GM12873 (cell line): Measurements from ENCODE around the gene ERGIC1.

Experiments used
- CTCF ChIP-seq: IDR thresholded peaks from 2 replicates; pipeline ENCODE4 v1.5.1; 2012; ENCODE audit warnings: low read depth, mild to moderate bottlenecking, moderate library complexity, low read length, control low read depth; ENCODE audit not compliant: insufficient read depth; ENCODE audit errors: missing control alignments

ERGIC1 gene

DNA sequence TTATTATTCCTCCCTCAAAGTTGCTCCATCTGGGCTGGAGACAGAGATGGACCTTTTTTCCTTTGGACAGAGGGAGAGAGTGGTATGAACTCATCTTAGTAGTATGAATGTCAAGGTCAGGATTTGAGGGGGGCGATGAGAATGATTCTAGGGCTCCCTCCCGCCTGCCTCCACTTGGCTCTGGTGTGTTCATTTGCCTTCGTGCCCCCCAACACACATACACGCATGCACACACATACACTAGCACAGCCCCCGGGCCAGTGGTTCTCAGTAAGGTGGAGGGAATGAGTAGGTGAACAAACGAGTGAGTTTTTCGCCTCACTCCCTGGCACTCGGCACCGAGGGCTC, 44.5 kb downstream of the ERGIC1 start:
- TF ChIP-seq CTCF, result no peak

DNA sequence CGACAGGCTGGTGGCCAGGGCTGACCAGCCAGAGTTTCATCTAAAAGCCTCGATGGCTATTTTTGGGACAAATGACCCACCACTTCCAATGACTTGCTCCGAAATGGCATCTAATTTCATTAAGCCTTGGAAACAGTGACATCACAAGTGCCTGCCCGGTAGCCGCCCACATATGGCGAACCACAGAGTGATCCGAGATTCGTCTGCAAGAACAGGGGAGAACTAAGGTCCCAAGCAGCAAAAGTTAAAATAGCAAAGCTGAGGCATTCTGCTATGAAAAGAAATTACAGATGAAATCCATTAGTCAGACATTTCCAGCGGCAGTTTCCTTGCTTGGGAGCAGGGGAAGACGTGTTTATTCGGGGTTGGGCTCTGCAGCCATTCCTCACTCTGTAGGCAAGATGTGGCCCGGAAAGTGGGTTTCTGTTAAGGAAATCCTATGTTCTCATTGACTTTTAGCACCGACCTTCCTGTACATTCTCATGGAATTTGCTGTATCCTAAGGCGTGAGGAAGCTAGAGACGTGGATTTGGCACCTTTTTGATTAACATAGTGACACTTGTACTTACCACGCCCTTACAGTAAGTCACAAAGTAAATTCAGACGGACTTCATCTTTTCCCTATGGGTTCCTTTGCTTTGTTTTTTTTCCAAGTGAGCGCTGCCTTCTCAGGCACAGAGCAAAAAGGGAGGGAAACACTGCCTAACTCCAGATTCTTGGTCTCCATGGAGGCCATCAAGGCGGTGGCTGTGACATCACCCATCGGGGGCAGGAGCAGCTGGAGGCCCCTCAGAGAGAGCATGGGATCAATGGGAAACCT, 45.1 kb downstream of the ERGIC1 start:
- TF ChIP-seq CTCF, result no peak

- TF ChIP-seq CTCF, result no peak
Observed at GRCh38 chr5:172881691-172882370, 47.8 kb downstream of the ERGIC1 start.

GRCh38 chr5:172883066-172883465, 49.0 kb downstream of the ERGIC1 start:
- TF ChIP-seq CTCF, result no peak

GRCh38 chr5:172885597-172886340, 51.7 kb downstream of the ERGIC1 start:
- TF ChIP-seq CTCF, result no peak

DNA sequence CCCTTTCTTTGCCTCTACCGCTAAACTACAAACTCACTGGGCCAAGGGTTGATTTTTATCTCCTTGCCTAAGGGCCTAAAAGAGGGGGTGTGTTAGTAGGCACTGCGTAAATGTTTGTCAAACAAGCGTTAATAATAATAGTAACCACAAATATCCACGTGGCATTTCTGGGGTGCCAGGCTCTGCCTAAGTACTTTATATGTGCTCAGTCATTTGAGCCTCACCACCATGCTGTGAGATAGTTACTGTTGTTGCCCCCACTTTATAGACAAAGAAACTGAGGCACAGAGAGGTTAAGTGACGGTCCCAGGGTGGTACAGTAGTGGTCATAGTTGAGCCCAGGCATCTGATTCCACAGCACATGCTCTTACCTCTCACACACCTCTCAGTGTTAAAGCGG, 52.4 kb downstream of the ERGIC1 start:
- no peak for TF ChIP-seq CTCF

DNA sequence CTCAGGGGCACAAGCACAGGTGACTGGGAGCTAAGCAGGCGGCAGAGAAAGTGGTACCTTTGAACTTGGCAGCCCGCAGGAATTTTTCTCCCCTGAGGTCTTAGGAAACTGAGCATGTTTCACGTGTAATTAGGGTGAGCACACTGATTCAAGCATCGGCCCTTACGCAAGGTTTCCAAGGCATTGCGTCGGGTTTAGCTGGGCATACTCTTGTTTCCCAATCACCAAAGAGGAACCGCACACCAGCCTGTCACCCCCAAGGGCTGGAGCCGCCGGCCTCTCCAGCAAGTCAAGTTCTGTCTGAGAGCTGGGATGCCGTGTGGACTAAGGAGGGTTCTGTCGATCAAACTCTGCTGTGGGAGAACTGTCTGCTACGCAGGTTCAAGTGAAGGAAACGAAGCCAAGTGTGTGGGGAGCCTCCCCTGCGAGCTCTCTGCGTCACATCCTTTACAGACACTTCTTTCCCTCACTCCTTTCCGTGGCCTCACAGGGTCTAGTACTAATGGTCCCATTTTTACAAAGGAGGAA, 53.0 kb downstream of the ERGIC1 start:
- no peak for TF ChIP-seq CTCF
